HG03378 (cell line): Measurements from ENCODE around the gene CFAP119.
A peak's percentile ranks its signal among the peaks of the same experiment; 100 is the strongest.

Experiments
- ATAC-seq: cut with Tn5 transposase; IDR thresholded peaks from one replicate; pipeline ENCODE4 v1.9.1; 2021; ENCODE audit warnings: mild to moderate bottlenecking, moderate library complexity; ENCODE audit not compliant: unreplicated experiment

The CFAP119 gene

DNA sequence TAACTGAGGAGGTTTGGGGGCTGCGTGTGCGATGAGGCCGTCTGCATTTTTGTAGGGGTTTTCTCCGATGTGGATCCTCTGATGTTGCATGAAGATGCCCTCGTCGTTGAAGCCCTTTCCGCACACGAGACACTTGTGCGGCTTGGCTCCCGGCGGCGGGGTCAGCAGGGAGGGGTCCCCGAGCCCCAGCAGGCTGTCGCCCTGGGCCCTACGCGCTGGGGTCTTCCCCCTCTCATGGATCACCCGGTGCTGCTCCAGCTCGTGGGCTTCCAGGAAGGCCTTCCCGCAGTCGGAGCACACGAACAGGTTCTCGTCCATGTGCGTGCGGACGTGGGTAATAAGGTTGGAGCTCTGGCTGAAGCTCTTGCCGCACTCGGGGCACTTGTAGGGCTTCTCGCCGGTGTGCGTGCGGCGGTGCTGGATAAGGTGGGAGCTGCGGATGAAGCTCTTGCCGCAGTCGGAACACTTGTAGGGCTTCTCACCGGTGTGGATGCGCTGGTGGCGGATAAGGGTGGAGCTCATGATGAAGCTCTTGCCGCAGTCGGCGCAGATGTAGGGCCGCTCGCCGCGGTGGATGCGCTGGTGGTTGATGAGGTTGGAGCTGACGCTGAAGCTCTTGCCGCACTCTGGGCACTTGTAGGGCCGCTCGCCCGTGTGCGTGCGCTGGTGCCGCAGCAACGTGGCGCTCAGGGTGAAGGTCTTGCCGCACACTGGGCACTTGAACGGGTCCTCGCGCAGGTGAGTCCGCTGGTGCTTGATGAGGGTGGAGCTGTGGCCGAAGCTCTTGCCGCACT is 20.8 kb upstream of the CFAP119 start:
- no peak for ATAC-seq

DNA sequence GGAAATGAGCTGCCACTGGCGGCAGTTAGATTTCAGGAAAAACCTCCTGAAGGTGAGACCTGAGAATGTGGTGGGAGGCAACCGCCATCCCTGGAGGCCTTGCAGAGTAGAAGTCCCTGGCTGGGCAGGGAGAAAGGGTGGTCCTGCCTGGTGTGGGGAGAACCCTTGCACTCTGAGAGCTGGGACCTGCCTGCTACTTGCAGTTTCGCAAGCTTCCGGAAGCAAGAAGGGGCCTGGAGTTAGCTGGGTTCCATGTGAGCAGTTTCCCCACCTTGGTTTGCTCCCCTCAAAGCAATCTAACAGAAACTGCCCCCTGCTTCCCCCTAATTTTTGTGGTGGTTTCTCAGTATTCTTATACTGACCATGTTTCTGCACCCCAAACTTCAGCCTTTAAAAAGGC is 18.7 kb upstream of the CFAP119 start:
- ATAC-seq = no peak

DNA sequence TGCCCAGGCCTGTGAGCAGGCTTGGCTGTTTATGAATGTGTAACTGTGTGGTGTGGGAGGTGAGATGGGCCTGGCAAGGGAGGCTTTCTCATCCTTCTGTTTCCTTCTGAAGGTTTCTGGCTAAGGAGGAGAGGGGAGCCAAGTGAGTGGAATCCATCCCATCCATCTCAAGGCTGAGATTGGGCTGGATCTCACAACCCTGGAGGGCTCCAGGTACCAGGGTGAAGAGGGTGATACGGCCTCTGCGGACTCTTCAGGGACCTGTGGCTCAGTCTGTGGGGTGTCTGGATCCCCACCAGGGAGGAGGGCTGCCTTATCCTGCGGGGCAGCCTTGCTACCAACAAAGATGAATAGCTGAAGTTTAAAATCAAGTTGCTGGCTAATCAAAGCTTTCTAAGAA is 18.2 kb upstream of the CFAP119 start:
- ATAC-seq = no peak

DNA sequence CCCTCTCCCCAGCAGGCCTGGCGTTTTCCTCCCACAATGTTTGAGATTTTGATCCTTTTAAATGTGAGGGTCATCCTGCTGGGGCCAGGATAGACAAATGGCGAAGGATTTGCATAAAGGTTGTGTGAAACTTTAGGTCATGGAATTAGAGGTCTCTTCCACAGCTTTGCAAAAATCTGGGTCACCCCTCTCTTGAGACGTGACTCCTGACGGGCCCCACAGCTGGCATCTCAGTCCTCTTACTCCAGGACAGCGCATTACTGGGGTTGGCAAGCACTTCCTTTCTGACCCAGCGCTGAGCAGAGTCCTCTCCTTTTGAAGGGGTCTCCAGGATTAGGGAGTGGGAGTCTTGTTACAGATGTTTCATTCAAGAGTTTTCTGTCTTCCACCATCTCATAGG is 17.7 kb upstream of the CFAP119 start:
- no peak for ATAC-seq

GRCh38 chr16:30778549-30779244 is 16.8 kb upstream of the CFAP119 start:
- ATAC-seq = no peak

GRCh38 chr16:30777591-30778297 is 15.9 kb upstream of the CFAP119 start:
- no peak for ATAC-seq

GRCh38 chr16:30775392-30776188 is 13.7 kb upstream of the CFAP119 start:
- peak; percentile 47 for ATAC-seq

DNA sequence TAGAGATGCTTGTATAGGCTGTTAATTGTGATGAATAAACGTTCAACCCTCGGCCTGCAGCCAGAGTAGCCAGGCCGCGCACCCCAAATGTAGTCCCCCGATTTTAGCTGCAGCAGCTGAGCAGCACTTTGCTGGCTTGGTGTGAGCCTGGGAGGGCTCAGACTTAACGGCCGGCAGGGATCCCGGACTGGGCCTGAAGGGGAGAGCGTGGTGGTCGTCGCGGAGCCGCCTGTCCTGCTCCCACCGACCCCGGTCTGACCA is 13.2 kb upstream of the CFAP119 start:
- peak; percentile 8 for ATAC-seq

GRCh38 chr16:30774367-30775130 is 12.7 kb upstream of the CFAP119 start:
- no peak for ATAC-seq

GRCh38 chr16:30773826-30774225 is 12.0 kb upstream of the CFAP119 start:
- no peak for ATAC-seq

DNA sequence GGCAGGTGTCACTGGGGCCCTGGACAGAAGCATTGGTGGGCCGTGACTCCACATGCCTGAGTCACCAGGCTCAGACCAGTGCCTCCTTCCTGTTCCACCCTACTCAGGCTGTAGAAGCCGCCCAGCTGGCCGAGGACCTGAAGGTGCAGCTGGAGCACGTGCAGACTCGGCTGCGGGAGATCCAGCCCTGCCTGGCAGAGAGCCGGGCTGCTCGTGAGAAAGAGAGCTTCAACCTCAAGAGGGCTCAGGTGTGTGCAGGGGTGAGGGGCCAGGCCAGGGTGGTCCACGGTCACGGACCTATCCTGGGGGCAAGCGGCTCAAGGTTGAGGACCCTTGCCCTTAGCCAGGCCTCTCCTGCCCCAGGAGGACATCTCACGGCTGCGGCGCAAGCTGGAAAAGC is 9.9 kb upstream of the CFAP119 start:
- ATAC-seq = no peak

- no peak for ATAC-seq
Observed at GRCh38 chr16:30769379-30770089, 7.7 kb upstream of the CFAP119 start.

DNA sequence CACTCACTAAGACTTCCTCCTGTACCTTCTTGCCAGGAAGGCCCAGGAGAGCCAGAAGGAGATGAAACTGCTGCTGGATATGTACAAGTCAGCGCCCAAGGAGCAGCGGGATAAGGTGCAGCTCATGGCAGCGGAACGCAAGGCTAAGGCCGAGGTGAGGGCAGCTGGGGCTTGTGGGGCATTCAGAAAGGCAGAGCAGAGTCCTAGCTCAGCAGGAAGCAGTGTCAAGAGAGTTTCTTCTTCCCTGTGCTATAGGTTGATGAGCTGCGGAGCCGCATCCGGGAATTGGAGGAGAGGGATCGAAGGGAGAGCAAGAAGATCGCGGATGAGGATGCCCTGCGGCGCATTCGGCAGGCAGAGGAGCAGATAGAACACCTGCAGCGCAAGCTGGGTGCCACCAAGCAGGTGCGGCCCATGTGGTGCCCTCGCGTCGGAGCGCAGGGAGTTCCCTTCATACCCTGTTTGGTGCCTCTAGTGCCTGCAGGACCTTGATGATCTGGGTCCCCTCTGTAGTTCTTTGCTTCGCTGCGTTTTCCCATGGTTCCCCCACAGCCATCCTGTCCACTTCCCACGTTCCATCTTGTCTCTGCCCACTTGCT is 6.8 kb upstream of the CFAP119 start:
- no peak for ATAC-seq

DNA sequence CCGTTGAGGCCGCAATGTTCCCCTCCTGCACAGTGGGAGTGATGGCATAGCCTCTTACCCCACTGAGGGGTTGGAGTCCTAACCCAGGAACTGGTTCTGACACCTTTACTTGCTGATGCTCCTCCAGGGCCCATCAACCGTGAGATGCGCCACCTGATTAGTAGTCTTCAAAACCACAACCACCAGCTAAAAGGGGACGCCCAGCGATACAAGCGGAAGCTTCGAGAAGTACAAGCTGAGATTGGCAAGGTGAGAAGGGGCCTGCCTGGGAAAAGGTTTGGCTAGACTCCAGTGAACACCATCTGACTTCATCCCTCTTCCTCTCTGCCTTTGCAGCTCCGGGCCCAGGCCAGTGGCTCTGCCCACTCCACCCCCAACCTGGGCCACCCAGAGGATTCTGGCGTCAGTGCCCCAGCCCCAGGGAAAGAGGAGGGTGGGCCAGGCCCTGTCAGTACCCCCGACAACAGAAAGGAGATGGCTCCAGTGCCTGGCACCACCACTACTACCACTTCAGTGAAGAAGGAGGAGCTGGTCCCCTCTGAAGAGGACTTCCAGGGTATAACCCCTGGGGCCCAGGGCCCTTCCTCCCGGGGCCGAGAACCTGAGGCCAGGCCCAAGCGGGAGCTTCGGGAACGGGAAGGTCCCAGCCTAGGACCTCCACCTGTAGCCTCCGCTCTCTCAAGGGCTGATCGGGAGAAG is 6.1 kb upstream of the CFAP119 start:
- no peak for ATAC-seq

GRCh38 chr16:30766933-30767284 is 5.0 kb upstream of the CFAP119 start:
- no peak for ATAC-seq

DNA sequence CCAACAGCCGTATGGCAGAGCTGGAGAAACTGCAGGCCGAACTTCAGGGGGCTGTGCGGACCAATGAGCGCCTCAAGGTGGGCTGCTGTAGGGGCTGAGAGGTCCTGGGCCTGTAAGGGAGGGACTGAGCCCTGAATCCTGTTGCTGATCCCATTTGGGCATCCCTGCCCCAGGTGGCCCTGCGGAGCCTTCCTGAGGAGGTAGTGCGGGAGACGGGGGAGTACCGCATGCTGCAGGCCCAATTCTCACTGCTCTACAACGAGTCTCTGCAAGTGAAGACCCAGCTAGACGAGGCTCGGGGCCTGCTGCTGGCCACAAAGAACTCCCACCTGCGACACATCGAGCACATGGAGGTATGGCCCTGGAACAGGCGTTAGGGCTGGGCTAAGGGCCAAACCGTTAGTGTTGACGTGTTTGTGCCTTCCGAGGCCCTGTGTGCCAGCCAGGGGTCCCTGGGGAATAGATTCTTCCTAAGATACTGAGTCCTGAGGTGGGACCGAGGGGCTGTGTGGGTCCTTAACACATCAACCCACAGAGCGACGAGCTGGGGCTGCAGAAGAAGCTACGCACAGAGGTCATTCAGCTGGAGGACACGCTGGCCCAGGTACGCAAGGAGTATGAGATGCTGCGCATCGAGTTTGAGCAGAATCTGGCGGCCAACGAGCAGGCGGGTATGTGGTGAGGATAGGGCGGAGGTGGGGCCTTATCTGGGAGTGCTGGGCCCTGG is 4.5 kb upstream of the CFAP119 start:
- ATAC-seq = no peak

DNA sequence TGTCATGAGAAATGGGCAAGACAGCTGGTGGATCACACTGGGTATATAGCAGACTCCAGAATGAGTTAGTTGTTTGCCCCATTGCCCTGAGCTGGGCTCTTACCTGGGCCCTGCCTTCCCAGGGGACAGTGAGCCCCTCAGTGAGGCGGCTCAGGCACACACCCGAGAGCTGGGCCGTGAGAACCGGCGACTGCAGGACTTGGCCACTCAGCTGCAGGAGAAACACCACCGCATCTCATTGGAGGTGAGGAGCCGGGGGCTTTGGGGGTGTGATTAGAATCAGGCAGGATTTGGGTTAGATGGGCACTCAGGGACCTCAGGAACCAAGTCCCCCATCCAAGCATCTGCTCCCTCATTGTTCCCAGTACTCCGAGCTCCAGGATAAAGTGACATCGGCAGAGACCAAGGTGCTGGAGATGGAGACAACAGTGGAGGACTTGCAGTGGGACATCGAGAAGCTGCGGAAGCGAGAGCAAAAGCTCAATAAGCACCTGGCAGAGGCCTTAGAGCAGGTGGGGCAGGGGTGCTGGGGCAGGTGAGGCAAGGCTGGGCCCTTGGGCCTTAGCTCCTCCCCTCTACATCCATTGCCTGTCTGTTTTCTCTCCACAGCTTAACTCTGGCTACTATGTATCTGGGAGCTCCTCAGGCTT is 3.1 kb upstream of the CFAP119 start:
- no peak for ATAC-seq

DNA sequence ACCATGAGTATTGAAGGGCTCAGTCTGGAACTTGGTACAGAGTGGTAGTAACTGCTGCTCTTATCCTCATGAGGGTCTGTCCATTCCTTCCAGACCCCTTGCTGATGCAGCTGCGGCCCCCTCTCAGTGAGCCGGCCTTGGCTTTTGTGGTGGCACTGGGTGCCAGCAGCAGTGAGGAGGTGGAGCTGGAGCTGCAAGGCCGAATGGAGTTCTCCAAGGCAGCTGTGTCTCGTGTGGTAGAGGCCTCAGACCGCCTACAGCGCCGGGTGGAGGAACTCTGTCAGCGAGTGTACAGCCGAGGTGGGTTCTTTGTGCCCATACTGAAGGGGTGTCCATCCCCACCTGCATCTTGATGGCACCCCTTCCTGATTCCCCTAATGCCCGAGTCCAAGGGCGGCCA is 2.2 kb upstream of the CFAP119 start:
- no peak for ATAC-seq
